Measurements from ENCODE around the gene IL3.

DNA sequence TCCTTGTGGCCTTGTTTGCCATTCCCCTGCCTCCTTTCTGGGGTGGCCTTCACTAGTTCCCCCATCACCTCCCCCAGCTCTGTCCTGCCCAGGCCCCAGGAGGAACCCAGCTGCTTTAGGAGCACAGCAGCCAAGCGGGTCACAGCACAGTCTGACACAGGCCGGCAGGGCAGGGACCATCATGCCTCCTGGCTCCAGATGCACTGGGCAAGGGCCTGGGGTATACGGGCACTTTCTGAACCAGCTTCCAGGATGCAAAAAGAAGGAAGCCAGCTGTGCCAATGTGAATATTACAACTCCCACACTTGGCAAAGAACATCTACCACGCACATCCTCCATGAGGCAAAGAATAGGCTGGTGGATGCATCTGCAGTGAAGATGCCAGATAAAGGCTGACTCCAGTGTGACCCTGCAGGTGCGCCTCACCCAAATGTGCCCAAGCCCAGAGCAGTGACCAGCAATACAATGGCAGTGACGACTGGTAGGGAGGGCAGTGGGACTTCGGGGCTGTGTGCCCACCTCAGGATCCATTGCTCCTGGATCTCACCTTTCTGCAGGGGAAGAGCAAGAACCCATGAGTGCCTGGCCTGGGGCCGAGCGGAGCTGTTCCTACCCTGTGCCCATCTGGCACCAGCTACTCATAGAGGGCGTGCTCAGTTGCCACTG lies 6.3 kb upstream of the IL3 start:
- TF ChIP-seq POLR2AphosphoS5 (IDR thresholded peaks at IDR 0.05; ENCODE audit: low read depth) (no peak), GABPA (IDR thresholded peaks at IDR 0.05; ENCODE audit: low read depth) (no peak), REST (IDR thresholded peaks at IDR 0.05; ENCODE audit: insufficient replicate concordance, low read depth) (no peak)
- TF ChIP-seq, protein P1, sequence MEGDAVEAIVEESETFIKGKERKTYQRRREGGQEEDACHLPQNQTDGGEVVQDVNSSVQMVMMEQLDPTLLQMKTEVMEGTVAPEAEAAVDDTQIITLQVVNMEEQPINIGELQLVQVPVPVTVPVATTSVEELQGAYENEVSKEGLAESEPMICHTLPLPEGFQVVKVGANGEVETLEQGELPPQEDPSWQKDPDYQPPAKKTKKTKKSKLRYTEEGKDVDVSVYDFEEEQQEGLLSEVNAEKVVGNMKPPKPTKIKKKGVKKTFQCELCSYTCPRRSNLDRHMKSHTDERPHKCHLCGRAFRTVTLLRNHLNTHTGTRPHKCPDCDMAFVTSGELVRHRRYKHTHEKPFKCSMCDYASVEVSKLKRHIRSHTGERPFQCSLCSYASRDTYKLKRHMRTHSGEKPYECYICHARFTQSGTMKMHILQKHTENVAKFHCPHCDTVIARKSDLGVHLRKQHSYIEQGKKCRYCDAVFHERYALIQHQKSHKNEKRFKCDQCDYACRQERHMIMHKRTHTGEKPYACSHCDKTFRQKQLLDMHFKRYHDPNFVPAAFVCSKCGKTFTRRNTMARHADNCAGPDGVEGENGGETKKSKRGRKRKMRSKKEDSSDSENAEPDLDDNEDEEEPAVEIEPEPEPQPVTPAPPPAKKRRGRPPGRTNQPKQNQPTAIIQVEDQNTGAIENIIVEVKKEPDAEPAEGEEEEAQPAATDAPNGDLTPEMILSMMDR (IDR thresholded peaks at IDR 0.05; ENCODE audit: insufficient read depth, low read length) = no peak
